GM19455 (cell line): ENCODE data around the gene PLEKHG5.

Experiments used
- ATAC-seq: cut with Tn5 transposase; IDR thresholded peaks from one replicate; pipeline ENCODE4 v1.9.1; 2021; ENCODE audit not compliant: unreplicated experiment

PLEKHG5 gene

DNA sequence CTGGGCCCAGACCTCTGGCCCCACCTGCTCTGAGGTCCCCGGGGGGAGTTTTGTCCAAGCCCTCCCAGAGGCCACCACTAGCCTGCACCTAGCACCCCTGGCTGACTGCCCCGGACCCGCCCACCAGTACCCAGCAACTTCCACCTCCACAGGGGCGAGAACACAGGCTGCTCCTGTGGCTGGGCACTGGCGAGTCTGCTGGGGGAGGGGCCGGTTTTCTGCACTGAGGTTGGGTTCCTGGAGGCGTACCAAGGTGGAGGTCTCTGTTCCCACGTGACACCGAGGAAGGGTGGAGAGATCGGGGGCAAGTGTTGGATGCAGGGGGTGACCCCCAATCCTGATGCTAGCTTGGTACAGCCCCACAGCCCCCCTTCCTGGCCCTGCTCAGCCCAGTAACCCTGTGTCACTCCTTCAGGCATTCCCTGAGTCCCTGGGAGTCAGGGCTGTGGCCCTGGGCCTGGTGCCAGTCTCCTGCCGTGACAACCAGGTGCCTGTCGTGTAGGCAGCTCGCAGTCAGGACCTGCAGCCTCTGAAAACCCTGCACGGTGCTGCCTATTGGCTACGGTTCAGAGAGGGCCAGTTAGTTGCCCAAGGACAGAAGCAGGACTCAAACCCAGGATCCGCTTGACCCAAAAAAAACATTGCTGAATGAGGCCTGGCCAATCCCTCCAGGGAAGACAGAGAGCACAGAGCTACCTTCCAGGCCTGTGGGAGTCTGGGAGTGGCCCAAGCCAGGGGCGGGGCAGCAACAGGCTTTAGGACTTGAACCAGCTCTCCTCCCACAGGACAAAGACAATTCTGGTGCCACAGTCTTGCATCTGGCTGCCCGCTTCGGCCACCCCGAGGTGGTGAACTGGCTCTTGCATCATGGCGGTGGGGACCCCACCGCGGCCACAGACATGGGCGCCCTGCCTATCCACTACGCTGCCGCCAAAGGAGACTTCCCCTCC is 63.8 kb downstream of the PLEKHG5 start:
- ATAC-seq = no peak

GRCh38 chr1:6426972-6427350 is 64.5 kb downstream of the PLEKHG5 start:
- ATAC-seq = no peak

DNA sequence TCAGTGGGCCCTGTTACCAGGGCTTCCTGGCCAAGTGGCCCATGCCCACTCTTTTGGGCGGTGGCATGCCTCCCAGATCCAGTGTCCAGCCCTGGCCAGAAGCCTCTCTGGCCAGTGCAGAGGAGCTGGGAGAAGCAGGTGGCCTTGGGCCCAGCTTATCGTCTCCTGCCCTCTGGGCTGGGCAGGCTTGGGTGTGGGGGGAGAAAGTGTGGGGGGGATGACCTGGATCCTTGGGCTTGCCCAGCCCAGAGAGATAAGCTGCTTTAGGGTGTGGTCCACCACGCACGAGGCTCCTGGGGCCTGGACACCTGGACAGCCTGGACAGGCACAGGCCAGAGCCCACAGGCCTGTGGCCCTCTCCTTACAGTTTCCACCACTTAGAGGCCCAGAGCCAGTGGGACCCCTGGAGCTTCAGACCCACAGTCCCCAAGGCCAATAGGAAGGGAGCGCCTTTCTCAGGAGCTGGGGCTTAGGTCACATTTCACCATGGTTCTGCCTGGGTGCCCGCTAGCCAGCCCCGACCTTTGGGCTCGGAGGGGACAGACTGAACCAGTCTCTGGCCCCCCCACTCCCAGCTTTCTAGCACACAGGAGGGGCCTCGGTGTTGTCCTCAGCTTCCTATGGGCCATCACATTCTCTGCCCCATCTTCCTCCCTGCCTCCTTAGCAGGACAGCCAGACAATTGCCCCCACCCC is 65.0 kb downstream of the PLEKHG5 start:
- no peak for ATAC-seq

DNA sequence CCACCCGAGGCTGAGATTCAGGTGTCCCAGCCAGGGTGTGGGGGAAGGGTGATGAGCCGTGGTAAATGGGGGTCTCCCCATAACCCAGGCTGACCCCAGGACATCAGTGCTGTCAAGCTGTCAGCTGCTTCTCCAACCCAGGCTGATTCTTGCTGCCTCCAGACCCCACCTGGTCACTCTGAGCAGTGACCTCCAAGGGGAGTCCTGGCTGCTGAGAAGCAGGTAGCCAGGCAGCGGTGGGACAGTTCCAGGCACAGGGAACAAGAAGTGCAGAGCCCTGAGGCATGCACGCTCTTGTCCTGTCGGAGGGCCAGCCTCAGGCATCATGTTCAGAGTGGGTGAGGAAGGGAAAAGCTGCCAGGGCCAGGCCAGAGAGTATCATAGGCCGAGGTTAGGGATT is 65.8 kb downstream of the PLEKHG5 start:
- ATAC-seq = no peak

- ATAC-seq = no peak
Measured at GRCh38 chr1:6424619-6425593, 66.6 kb downstream of the PLEKHG5 start, which contains the start of gene ESPN. ESPN (plus strand) TSS chr1:6424776; CDS start chr1:6424956, 180 bp downstream.

GRCh38 chr1:6424000-6424565 is 67.4 kb downstream of the PLEKHG5 start:
- no peak for ATAC-seq

DNA sequence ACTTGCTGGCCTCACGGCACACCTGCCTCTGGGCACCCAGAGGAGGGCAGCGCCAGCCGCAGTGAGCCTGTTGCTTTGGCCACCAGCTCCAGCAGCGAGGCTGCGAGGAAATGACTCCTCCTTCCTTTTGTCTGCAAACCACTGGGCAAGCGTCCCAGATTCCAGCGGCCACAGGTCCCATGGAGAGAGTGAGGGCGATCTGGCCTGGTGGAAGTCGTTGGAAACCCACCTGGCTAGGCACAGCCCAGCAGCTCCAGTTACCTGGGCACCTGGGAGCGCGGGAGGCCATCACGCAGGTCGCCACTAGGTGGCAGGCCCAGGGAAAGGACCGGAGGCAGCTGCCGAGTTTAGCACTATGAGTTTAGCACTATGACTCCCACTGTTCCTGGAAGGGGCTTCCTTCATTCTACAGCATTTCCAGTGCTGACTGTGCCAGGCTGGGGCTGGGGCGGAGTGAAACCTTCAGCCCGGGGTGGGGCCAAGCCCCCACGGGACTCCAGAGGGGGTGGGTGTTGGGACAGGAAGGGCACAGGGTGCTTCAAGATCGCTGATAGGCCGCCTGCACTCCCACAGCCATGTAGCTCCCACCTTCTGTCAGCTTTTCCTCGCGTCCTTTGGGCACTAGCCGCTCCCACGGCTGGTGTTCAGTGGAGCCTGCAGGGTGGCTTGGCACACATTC is 68.0 kb downstream of the PLEKHG5 start:
- no peak for ATAC-seq

DNA sequence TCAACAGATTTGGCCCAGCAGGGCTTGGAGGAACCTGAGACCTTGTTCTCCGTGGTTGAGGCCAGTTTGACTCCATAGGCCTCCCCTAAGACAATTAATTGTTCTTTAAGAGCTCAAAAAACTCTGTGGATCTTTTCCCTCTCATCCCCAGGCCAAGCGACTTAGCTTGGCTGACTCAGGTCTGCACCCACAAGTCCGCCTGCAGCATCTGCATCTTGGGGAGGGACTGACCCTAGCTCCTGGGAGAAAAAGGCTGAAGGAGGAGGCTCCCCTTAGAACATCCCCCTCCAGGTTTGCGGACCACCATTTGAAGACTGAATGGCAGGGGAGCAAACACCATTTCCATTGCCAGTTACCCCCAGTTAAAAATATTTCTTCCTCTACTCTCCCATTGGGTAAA is 70.2 kb downstream of the PLEKHG5 start:
- ATAC-seq = no peak

DNA sequence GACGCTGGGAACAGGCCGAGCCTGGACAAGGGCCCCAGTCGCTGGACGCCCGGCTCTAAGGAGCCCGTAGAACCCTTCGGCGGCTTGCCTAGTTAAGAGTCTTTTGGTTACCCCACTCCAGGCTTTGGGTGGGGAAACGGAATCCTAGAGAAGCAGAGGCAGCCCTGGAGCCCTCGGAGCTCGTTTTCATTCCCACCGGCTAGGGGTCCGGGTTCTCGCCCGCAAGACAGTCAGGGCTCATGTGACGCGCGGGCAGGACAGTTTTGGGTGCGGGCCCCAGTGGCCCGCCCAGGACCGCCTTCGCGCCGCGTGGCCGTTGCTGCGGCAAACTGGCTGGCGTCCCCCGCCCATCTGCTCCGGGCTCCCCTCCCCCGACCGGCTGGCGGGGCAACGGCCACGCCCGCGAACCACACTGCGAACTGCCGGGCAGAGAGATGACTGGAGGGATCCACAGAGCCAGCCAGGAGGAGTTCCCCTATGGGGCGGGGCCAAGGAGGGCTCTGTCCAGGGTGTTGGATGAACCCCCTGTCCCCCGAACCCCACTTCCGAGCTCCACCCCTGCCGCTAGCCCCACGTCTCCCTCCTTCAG is 70.9 kb downstream of the PLEKHG5 start:
- ATAC-seq = no peak

DNA sequence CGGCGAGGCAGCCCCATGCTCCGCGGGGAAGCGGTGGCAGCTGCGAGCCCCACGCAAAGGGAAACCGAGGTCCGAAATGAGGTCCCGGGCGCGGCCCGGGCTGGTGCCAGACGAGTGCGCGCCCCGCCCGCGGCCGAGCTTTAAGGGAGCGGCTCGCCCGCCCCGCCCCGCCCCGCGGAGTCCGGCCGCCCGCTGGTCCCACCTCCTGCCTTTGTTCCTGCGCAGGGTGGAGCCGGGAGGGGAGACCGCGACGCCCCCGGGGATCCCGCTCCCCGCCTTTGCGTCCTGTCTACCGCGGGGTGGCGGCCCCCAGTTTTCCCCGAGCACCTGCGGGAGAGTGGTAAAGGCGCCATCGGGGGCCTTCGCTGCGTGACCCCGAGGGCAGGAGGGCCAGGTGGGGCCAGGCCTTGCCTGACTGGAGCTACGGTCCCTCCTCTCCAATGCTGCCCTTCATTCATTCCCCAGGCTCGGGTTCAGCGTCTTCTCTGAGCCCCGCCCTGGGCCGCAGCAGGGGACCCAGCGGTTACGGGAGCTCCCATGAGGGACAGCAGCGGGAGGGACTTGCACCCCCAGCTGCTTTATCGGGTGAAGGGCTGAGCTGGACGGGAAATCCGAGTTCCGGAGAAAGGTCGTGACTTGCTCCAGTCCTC is 71.5 kb downstream of the PLEKHG5 start, which contains the start of gene HES2:
Gene HES2, minus strand, starts transcription at position 116 of the 650 bp plus-strand sequence. Its CDS starts 99 bp downstream, at position 17.
- no peak for ATAC-seq

DNA sequence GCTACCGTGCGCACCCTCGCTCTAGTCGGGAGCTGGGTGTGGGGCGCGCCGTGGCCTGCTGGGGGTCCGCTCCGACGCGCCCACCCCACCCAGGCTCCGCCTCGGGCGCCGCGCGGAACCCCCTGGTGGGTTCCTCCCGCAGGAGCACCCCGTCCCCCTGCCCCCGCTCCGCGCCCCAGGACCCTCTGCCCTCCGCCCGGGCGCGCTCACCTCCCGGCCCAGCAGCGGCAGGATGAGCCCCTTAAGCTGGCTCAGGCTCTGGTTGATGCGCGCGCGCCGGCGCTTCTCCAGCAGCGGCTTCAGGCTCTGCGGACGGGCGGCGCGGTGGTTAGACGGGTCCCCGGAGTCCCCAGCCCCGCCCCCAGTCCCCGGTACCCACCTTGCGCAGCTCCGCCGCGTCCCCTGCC is 72.1 kb downstream of the PLEKHG5 start:
- no peak for ATAC-seq

DNA sequence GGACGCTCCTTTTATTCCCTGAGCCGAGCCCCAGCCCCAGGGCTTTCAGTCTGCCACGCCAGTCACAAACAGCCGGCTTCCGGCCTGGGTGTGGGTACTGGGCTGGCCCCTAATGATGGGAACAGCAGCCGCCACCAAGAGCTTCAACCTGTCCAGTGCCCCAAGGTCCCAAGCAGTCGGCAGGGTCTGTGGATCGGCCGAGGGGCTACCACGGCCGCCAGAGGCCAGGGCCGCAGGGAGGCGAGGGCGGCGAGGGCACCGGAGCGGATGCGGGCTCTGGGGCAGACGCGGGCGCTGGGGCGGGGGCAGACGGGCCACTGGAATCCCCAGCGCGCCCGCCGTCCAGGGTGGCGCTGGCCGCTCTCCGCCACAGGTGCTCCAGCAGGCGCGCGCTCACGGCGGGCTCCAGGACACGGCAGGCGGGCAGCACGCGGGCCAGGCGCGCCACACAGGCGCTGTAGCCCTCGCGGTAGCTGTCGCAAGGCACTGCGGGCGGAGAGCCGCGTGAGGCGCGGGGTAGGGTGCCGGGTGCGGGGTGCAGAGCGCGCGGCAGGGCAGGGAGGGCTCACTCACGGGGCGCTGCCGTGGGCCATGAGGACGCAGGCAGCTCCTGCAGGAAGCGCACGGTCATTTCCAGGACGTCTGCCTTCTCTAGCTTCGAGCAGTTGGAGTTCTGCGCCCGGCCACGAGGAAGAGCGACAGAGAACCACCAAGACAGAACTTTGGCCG is 72.6 kb downstream of the PLEKHG5 start:
- no peak for ATAC-seq

DNA sequence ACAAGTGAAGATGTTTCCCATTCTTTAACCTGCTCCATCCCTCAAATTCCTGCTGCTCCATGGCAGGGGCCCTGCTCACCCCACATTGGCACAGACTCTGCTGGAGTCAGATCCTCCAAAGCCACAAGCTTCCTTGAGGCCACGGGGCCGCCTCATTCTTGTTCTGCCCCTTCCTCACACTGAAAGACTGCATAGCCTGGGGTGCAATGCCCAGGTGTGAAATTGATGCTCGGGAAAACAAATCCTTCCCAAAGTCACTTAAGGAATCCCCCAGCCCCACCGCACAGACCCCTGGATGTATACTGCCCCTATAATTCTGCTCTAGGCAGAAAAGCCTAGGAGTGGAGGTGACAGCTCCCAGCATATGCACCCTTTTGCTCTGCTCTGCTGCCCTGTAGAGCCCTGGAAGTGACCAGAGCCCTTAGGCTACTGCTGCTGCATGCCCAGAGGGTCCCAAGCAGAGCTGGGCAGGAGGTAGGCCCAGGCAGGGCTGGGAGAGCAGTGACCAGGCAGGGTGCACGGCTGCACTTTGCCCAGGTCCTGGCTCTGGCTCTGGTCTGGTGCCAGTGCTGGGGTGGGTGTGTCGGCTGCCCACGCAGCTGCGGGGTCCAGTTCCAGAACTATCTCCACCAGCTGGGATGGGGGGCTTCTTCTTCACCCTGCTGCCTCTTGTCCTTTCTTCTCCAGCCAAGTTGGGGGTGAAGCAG is 73.4 kb downstream of the PLEKHG5 start:
- no peak for ATAC-seq
